Stimulated activated CD8-positive, alpha-beta memory T cell treated with anti-CD3 and anti-CD28 coated beads, Interleukin-4, amount 100 ng/mL, for 1 hour (primary cell): ENCODE results near the gene NOXRED1.

Experiments
- DNase-seq, 2 donors: peaks; one replicate each; pipeline ENCODE4 v3.0.0-alpha.2; 2020; ENCODE audit warnings: low read depth in 2 of 2, low spot score in 1 of 2

NOXRED1 gene

GRCh38 chr14:77344377-77344996 is 78.8 kb downstream of the NOXRED1 start:
- DNase-seq, result no peak
